Activated CD4-positive, CD25-positive, alpha-beta regulatory T cell treated with anti-CD3 and anti-CD28 coated beads, Interleukin-2, amount 50 U/mL, for 24 hours (primary cell): ENCODE measurements around the gene MYL2.

ENCODE experiments used
- ATAC-seq, 2 donors: fragments of 150-1000 bp; cut with Tn5 transposase; one replicate each; pipeline ENCODE4 v1.10.0; 2021; ENCODE audit warnings: mild to moderate bottlenecking in 1 of 2, moderate library complexity in 1 of 2

MYL2 gene

GRCh38 chr12:110888256-110888991 lies 32.0 kb downstream of the MYL2 start:
- ATAC-seq = no peak

DNA sequence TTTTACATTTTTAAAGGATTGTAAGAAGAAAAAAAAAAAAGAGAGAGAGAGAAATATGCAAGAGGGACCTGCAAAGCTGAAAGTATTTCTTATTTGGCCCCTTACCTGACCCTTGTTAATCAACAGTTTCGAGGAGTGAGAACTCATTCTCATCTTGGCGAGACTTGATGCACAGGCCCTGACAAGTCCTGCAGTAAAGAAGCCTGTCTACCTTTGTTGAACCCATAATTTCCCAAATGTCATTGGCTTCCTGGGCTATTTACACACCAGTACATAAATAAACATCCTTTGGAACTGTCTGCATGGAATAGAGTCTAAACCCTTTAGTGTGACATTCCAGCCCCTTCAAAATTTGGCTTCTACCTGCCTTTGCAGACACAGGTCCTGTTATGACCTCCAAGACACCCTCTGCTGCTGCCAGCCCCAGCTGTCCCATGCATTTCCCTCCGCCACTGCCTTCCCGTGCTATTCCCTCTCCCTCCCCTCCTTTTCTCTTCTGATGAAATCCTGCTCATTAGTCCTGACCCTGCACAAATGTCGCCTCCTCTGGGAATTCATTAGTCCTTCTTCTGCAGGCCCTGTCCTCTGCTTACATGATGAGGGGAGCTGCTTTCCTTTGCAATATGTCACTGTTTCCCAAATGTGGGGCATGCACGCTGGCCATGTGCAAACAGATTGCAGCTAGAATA lies 35.1 kb downstream of the MYL2 start:
- ATAC-seq = no peak

DNA sequence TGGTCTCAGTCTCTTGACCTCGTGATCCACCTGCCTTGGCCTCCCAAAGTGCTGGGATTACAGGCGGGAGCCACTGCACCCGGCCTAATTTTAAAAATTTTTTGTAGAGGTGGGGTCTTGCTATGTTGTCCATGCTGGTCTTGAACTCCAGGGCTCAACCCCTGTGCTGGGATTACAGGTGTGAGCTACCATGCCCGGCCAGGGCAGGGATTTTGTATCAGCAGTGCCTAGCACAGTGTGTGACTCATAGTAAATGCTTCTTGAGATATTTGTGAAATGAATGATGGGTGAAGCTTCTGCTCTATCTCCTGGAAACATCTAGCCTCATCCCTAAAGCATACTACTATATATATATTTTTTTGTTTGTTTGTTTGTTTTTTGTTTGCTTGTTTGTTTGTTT lies 37.1 kb downstream of the MYL2 start:
- ATAC-seq = no peak

DNA sequence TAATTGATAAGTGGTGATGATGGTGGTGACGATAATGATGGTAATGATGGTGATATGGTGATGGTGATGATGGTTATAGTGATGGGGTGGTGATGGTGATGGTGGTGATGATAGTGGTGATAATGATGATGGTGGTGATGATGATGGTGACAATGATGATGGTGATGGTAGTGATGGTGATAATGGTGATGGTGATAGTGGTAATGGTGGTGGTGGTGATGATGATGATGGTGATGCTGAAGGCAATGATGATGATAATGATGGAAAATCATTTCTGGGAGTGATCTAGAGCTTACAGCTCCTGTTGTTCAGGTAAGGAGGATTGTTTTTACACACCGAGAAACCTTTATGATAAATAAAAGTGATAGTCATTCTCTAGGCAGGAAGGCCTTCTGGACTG lies 39.7 kb downstream of the MYL2 start:
- no peak for ATAC-seq

GRCh38 chr12:110874781-110875180 lies 45.6 kb downstream of the MYL2 start:
- ATAC-seq = no peak

- ATAC-seq = no peak
Measured at GRCh38 chr12:110874351-110874750, 46.0 kb downstream of the MYL2 start.

- ATAC-seq = no peak
Measured at GRCh38 chr12:110872100-110872499, 48.3 kb downstream of the MYL2 start.

DNA sequence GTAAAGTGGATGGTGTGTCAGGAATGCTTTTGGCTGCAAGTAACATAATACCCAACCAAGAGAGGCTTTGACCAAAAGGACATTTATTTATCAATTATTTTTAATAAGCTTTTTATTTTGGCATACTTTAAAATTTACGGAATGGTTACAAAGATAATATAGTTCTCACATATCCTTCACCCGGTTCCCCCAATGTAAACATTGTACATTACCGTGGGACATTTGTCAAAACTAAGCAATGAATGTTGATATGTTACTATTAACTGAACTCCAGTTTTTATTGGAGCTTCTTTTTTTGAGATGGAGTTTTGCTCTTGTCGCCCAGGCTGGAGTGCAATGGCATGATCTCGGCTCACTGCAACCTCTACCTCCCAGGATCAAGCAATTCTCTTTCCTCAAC lies 50.6 kb downstream of the MYL2 start:
- no peak for ATAC-seq

GRCh38 chr12:110869026-110869425 lies 51.4 kb downstream of the MYL2 start:
- no peak for ATAC-seq

GRCh38 chr12:110865521-110865920 lies 54.9 kb downstream of the MYL2 start:
- no peak for ATAC-seq

DNA sequence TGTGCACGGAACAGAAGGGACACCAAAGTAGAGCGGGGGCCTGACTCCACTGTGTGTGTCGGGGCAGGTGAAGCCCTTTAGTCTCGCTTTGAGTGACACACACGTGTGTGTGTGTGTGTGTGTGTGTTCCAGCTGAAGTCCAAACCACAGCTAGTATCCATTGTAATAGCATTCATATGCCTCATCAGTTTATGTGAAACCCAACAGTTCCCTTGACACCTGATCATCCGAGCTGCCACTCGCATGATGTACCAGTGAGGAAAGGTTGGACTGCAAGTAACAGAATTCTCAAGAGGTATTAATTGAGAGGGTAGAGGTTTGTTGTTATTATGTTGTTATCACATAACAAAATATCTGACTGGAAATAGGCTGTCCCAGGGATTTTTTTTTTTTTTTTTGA lies 57.2 kb downstream of the MYL2 start:
- ATAC-seq = no peak

- ATAC-seq = no peak
Measured at GRCh38 chr12:110862329-110862728, 58.0 kb downstream of the MYL2 start.

GRCh38 chr12:110861729-110862128 lies 58.6 kb downstream of the MYL2 start:
- ATAC-seq = no peak
